Neural cell (in vitro differentiated cells): ENCODE results near the gene PTPRB. TPM values are rescaled to one million over a fixed set of nuclear protein-coding genes. Genes with fewer than 3 reads are reported as not detected.

Experiments
- H2AFZ ChIP-seq: fragments of 200-600, 300-800 bp; sonication (generic), shearing (Covaris generic); 2 replicates; pipeline ENCODE4 v1.6.0; 2014; ENCODE audit warnings: low read depth, mild to moderate bottlenecking, antibody characterized with exemption, low read length, moderate library complexity
- H3F3A ChIP-seq: fragments of 200-600 bp; shearing (Covaris generic); 2 replicates; pipeline ENCODE4 v1.6.1; 2016; ENCODE audit warnings: mild to moderate bottlenecking, moderate library complexity, mixed read lengths, antibody characterized with exemption, low read length; ENCODE audit not compliant: insufficient read depth, poor library complexity, severe bottlenecking
- H3K27ac ChIP-seq: fragments of 200-600, 300-800 bp; sonication (generic), shearing (Covaris generic); 2 replicates; pipeline ENCODE4 v1.5.1; 2014; ENCODE audit warnings: mild to moderate bottlenecking, low read length, moderate library complexity
- H3K27me3 ChIP-seq: fragments of 300-800, 200-600 bp; sonication (generic), shearing (Covaris generic); 2 replicates; pipeline ENCODE4 v1.6.0; 2014; ENCODE audit warnings: mild to moderate bottlenecking, low read depth, low read length, moderate library complexity; ENCODE audit not compliant: insufficient read depth
- H3K36me3 ChIP-seq: fragments of 300-800, 200-600 bp; sonication (generic), shearing (Covaris generic); 2 replicates; pipeline ENCODE4 v1.5.1; 2014; ENCODE audit warnings: mild to moderate bottlenecking, antibody characterized with exemption, low read length, moderate library complexity; ENCODE audit not compliant: insufficient read depth
- H3K4me2 ChIP-seq: fragments of 300-800, 200-600 bp; sonication (generic), shearing (Covaris generic); 2 replicates; pipeline ENCODE4 v1.6.0; 2014; ENCODE audit warnings: mild to moderate bottlenecking, low read length
- H3K4me3 ChIP-seq: fragments of 300-800, 200-600 bp; sonication (generic), shearing (Covaris generic); 2 replicates; pipeline ENCODE4 v1.5.1; 2014; ENCODE audit warnings: mild to moderate bottlenecking, low read length, moderate library complexity
- H3K79me2 ChIP-seq: fragments of 200-600 bp; shearing (Covaris generic); replicated peaks from 2 replicates; pipeline ENCODE4 v1.6.0; 2014; ENCODE audit warnings: mild to moderate bottlenecking, low read length, moderate library complexity; ENCODE audit not compliant: insufficient read depth
- H3K9ac ChIP-seq: fragments of 300-800, 200-600 bp; sonication (generic), shearing (Covaris generic); 2 replicates; pipeline ENCODE4 v1.6.1; 2016; ENCODE audit warnings: mild to moderate bottlenecking, low read length, mixed read lengths
- H3K9me2 ChIP-seq: fragments of 200-600 bp; shearing (Covaris generic); 2 replicates; pipeline ENCODE4 v1.6.1; 2016; ENCODE audit warnings: mild to moderate bottlenecking, low read length, mixed read lengths; ENCODE audit not compliant: insufficient read depth
- H3K9me3 ChIP-seq: fragments of 200-600, 300-800 bp; sonication (generic), shearing (Covaris generic); 2 replicates; pipeline ENCODE4 v1.6.1; 2016; ENCODE audit warnings: mild to moderate bottlenecking, mixed run types, low read length, moderate library complexity, mixed read lengths
- H4K20me1 ChIP-seq: fragments of 200-600 bp; shearing (Covaris generic); 2 replicates; pipeline ENCODE4 v1.6.1; 2016; ENCODE audit warnings: mild to moderate bottlenecking, mixed run types; ENCODE audit not compliant: insufficient read depth
- CTCF ChIP-seq: fragments of 450-650 bp; IDR thresholded peaks from 2 replicates; pipeline ENCODE4 v1.5.1; 2014; ENCODE audit warnings: antibody characterized with exemption, mild to moderate bottlenecking, moderate library complexity; ENCODE audit not compliant: poor library complexity, severe bottlenecking
- EP300 ChIP-seq: fragments of 450-650 bp; conservative IDR thresholded peaks from 2 replicates; pipeline ENCODE4 v1.6.1; 2014; ENCODE audit warnings: antibody characterized with exemption, mild to moderate bottlenecking, moderate library complexity; ENCODE audit not compliant: poor library complexity, severe bottlenecking
- EZH2 ChIP-seq: fragments of 200-600, 300-800 bp; shearing (Covaris generic), sonication (generic); IDR thresholded peaks from 2 replicates; pipeline ENCODE4 v1.6.1; 2014; ENCODE audit warnings: antibody characterized with exemption, low read length, borderline replicate concordance, mild to moderate bottlenecking; ENCODE audit not compliant: insufficient read depth, poor library complexity, severe bottlenecking
- MXI1 ChIP-seq: fragments of 450-650 bp; conservative IDR thresholded peaks from 2 replicates; pipeline ENCODE4 v1.6.1; 2014; ENCODE audit warnings: antibody characterized with exemption, mild to moderate bottlenecking; ENCODE audit not compliant: poor library complexity, severe bottlenecking
- POLR2AphosphoS5 ChIP-seq: IDR thresholded peaks from 2 replicates; pipeline ENCODE4 v1.6.1; 2012
- RAD21 ChIP-seq: fragments of 450-650 bp; conservative IDR thresholded peaks from 2 replicates; pipeline ENCODE4 v1.6.1; 2014; ENCODE audit warnings: antibody characterized with exemption, mild to moderate bottlenecking, moderate library complexity
- REST ChIP-seq: IDR thresholded peaks from 2 replicates; pipeline ENCODE4 v1.6.1; 2012; ENCODE audit warnings: borderline replicate concordance
- SMC3 ChIP-seq: fragments of 450-650 bp; conservative IDR thresholded peaks from 2 replicates; pipeline ENCODE4 v1.6.1; 2014; ENCODE audit warnings: antibody characterized with exemption, mild to moderate bottlenecking, moderate library complexity; ENCODE audit not compliant: poor library complexity
- TAF1 ChIP-seq: IDR thresholded peaks from 2 replicates; pipeline ENCODE4 v1.6.1; 2012; ENCODE audit warnings: low read depth
- polyA plus RNA-seq: library from polyadenylated mRNA; depleted of rRNA; stranded (reverse); fragments of >200 nt; gene quantifications from 2 replicates; pipeline ENCODE4 v1.2.3, GENCODE V29; 2014

PTPRB gene
- polyA plus RNA-seq, 1 donor from 2014 or later: 0.26 TPM

DNA sequence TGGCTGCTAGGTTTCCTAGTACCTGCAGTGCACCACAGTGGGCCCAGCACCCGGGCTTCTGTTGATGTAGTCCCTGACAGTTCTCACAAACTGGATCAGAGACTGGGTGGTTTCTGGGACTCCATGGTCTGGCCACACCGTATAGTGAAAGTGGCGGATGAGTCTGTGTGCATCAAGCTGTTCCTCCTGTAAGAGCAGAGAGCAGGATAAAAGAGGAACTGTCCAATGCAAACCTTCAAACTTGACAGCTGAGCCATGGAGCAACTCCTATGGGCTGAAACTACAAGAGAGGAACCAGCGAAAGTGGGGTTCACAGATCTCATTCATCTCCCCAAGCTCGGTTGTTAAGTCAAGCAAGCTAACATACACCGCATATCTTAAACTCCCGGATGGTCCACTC lies 102.8 kb downstream of the PTPRB start:
- no peak overlapping the region for H3K4me3 ChIP-seq
- TF ChIP-seq EZH2: no peak
- TF ChIP-seq MXI1: no peak
- no peak for TF ChIP-seq RAD21
- no peak for TF ChIP-seq EP300
- TF ChIP-seq CTCF: no peak
- TF ChIP-seq SMC3: no peak
- no peak for TF ChIP-seq REST
- no peak for TF ChIP-seq POLR2AphosphoS5
- no peak for TF ChIP-seq TAF1
- H3K36me3 ChIP-seq: no peaks in the 10 kb centered on the region
- H3K4me2 ChIP-seq: no peak overlapping the region
- no peaks in the 10 kb centered on the region for H3F3A ChIP-seq
- no peaks in the 10 kb centered on the region for H3K79me2 ChIP-seq
- no peaks in the 10 kb centered on the region for H3K9me3 ChIP-seq
- H3K27me3 ChIP-seq: no peaks in the 10 kb centered on the region
- no peak overlapping the region for H3K27ac ChIP-seq
- no peaks in the 10 kb centered on the region for H4K20me1 ChIP-seq
- no peaks in the 10 kb centered on the region for H3K9me2 ChIP-seq
- H2AFZ ChIP-seq: no peak overlapping the region
- no peak overlapping the region for H3K9ac ChIP-seq

DNA sequence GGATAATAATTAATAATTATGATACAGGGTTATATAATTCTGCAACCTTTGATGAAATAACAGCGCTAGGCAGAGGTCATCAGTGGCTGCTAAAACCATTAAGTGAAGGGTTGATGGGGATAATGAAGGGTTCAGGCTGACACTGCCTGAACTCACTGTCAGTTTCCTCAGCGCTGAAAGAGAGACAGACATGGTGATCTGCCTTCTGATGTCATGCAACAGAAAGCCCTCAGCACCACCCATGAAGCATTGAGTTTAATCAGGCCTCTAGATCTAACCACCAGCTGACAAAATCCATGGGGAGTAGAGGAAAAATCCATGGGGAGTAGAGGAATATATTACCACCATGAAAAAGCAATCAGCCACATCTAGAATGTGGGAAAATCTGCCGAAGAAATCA lies 107.6 kb downstream of the PTPRB start:
- Histone ChIP-seq H2AFZ (no peak overlapping the region), H3K27me3 (no peaks in the 10 kb centered on the region), H3K9me3 (no peaks in the 10 kb centered on the region), H3K79me2 (no peaks in the 10 kb centered on the region), H3K4me3 (no peak overlapping the region), H4K20me1 (no peaks in the 10 kb centered on the region), H3K4me2 (no peak overlapping the region), H3K27ac (no peak overlapping the region), H3K36me3 (no peaks in the 10 kb centered on the region), H3K9ac (no peak overlapping the region), H3K9me2 (no peaks in the 10 kb centered on the region), H3F3A (no peaks in the 10 kb centered on the region)
- TF ChIP-seq REST (no peak), RAD21 (no peak), POLR2AphosphoS5 (peak; percentile 51), EP300 (peak; percentile 23), TAF1 (no peak)
